HepG2 (cell line): Measurements from ENCODE around the gene DNAJC5. TPM values are rescaled to one million over a fixed set of nuclear protein-coding genes. Genes with fewer than 3 reads are reported as not detected.

ENCODE experiments used
- AGO2 ChIP-seq: fragments of 200-400 bp; formaldehyde crosslinking; optimal IDR thresholded peaks from 2 replicates; pipeline ENCODE3; 2017; ENCODE audit warnings: mild to moderate bottlenecking, low read depth, low read length, moderate library complexity
- CAMTA2 ChIP-seq: sonication (generic); formaldehyde crosslinking; IDR thresholded peaks from 2 replicates; pipeline ENCODE4 v1.4.0; 2020; ENCODE audit warnings: mild to moderate bottlenecking, missing genetic modification reagents, borderline replicate concordance
- HIVEP1 ChIP-seq: sonication (generic); formaldehyde crosslinking; IDR thresholded peaks from 2 replicates; pipeline ENCODE4 v1.4.0; 2020; ENCODE audit warnings: mild to moderate bottlenecking, missing genetic modification reagents
- HNRNPK ChIP-seq: fragments of 200-400 bp; formaldehyde crosslinking; IDR thresholded peaks from 2 replicates; pipeline ENCODE4 v1.6.1; 2018; ENCODE audit warnings: low read length, low read depth, moderate library complexity, mild to moderate bottlenecking; ENCODE audit not compliant: poor library complexity, severe bottlenecking
- KDM5A ChIP-seq: fragments of 200-600 bp; sonication (generic); IDR thresholded peaks from 2 replicates; pipeline ENCODE4 v1.7.0; 2018; ENCODE audit warnings: antibody characterized with exemption, mild to moderate bottlenecking, low read length, borderline replicate concordance
- MEIS2 ChIP-seq: sonication (generic); formaldehyde crosslinking; IDR thresholded peaks from 2 replicates; pipeline ENCODE4 v1.9.0; 2021; ENCODE audit warnings: mild to moderate bottlenecking, missing genetic modification reagents
- SNAPC2 ChIP-seq: sonication (generic); formaldehyde crosslinking; IDR thresholded peaks from 2 replicates; pipeline ENCODE4 v1.8.1; 2022; ENCODE audit warnings: mild to moderate bottlenecking, missing genetic modification reagents
- SSRP1 ChIP-seq: IDR thresholded peaks from 2 replicates; pipeline ENCODE4 v1.6.1; 2016; ENCODE audit warnings: control low read depth
- THRA ChIP-seq: sonication (generic); formaldehyde crosslinking; IDR thresholded peaks from 2 replicates; pipeline ENCODE4 v1.4.0; 2020; ENCODE audit warnings: missing genetic modification reagents, borderline replicate concordance
- TRIM24 ChIP-seq: sonication (generic); formaldehyde crosslinking; IDR thresholded peaks from 2 replicates; pipeline ENCODE4 v1.8.0; 2022; ENCODE audit warnings: mild to moderate bottlenecking, missing genetic modification reagents
- ZBTB4 ChIP-seq: sonication (generic); formaldehyde crosslinking; IDR thresholded peaks from 2 replicates; pipeline ENCODE4 v1.4.0; 2020; ENCODE audit warnings: missing genetic modification reagents, mild to moderate bottlenecking, borderline replicate concordance
- ZNF101 ChIP-seq: sonication (generic); formaldehyde crosslinking; IDR thresholded peaks from 2 replicates; pipeline ENCODE4 v1.4.0; 2020; ENCODE audit warnings: mild to moderate bottlenecking, low read depth, missing genetic modification reagents, borderline replicate concordance
- ZNF142 ChIP-seq: sonication (generic); formaldehyde crosslinking; IDR thresholded peaks from 2 replicates; pipeline ENCODE4 v1.4.0; 2020; ENCODE audit warnings: missing genetic modification reagents
- ZNF180 ChIP-seq: sonication (generic); formaldehyde crosslinking; IDR thresholded peaks from 2 replicates; pipeline ENCODE4 v1.4.0; 2020; ENCODE audit warnings: low read depth, missing genetic modification reagents, borderline replicate concordance
- ZNF205 ChIP-seq: IDR thresholded peaks from 2 replicates; pipeline ENCODE4 v1.6.1; 2018; ENCODE audit warnings: missing biosample characterization, missing genetic modification reagents
- ZNF33B ChIP-seq: sonication (generic); formaldehyde crosslinking; IDR thresholded peaks from 2 replicates; pipeline ENCODE4 v1.5.1; 2020; ENCODE audit warnings: mild to moderate bottlenecking, missing genetic modification reagents
- ZNF557 ChIP-seq: sonication (generic); formaldehyde crosslinking; IDR thresholded peaks from 2 replicates; pipeline ENCODE4 v1.4.0; 2020; ENCODE audit warnings: missing genetic modification reagents
- ZNF605 ChIP-seq: sonication (generic); formaldehyde crosslinking; IDR thresholded peaks from 2 replicates; pipeline ENCODE4 v1.8.0; 2022; ENCODE audit warnings: mild to moderate bottlenecking, missing genetic modification reagents
- ZNF776 ChIP-seq: sonication (generic); formaldehyde crosslinking; IDR thresholded peaks from 2 replicates; pipeline ENCODE4 v1.4.0; 2020; ENCODE audit warnings: mild to moderate bottlenecking, missing genetic modification reagents
- polyA plus RNA-seq, 8 experiments: library from polyadenylated mRNA; depleted of rRNA in 3 of 8; stranded (reverse) in 7 of 8; unstranded in 1 of 8; fragments of >200 nt; fragmentation: Illumina TruSeq in 4 of 8; extraction: Trizol in 4 of 8; gene quantifications; 2 replicates each; pipeline versions ENCODE4 v1.2.1 to v1.2.3, GENCODE V29; 2011 to 2016; ENCODE audit warnings: low read depth in 4 of 8, missing spikeins in 1 of 8, mixed read lengths in 1 of 8; ENCODE audit not compliant: insufficient read depth in 1 of 8
- total RNA-seq, 5 experiments: library from RNA; depleted of rRNA; stranded (reverse); fragments of >200 nt; fragmentation: Illumina TruSeq; extraction: Trizol; gene quantifications; 2 replicates each; pipeline ENCODE4 v1.2.3, GENCODE V29; 2016; ENCODE audit warnings: low read depth in 1 of 5

The DNAJC5 gene
- total and polyA plus RNA-seq, 2 of the 13 experiments (the other 11 are each of a cell fraction or from before 2014, with no cell fraction given): 42.8 to 64.5 TPM

- TF ChIP-seq CAMTA2 (no peak), AGO2 (no peak), TRIM24 (CRISPR knock-in tag) (no peak), ZNF776 (CRISPR knock-in tag) (no peak), SSRP1 (CRISPR knock-in tag) (no peak), ZNF33B (no peak), THRA (CRISPR knock-in tag) (peak; percentile 20; the same call in 1 of the 2 replicates), ZBTB4 (CRISPR knock-in tag) (no peak), ZNF101 (CRISPR knock-in tag) (no peak), ZNF180 (CRISPR knock-in tag) (no peak), HNRNPK (peak; percentile 2), ZNF205 (no peak), KDM5A (no peak), SNAPC2 (CRISPR knock-in tag) (no peak), ZNF557 (CRISPR knock-in tag) (no peak), HIVEP1 (CRISPR knock-in tag) (no peak), MEIS2 (no peak), ZNF142 (CRISPR knock-in tag) (no peak), ZNF605 (CRISPR knock-in tag) (no peak; the same call in 1 of the 2 replicates)
Measured at GRCh38 chr20:63855363-63856097, 39.4 kb upstream of the DNAJC5 start (continued).
